ENCODE data around the gene GRIA4.

GRCh38 chr11:105582497-105582896 is 27.4 kb upstream of the GRIA4 start:
- no peak for TF ChIP-seq EZH2 (IDR thresholded peaks at IDR 0.05; ENCODE audit: borderline replicate concordance, low read length)
- TF ChIP-seq, protein P1, sequence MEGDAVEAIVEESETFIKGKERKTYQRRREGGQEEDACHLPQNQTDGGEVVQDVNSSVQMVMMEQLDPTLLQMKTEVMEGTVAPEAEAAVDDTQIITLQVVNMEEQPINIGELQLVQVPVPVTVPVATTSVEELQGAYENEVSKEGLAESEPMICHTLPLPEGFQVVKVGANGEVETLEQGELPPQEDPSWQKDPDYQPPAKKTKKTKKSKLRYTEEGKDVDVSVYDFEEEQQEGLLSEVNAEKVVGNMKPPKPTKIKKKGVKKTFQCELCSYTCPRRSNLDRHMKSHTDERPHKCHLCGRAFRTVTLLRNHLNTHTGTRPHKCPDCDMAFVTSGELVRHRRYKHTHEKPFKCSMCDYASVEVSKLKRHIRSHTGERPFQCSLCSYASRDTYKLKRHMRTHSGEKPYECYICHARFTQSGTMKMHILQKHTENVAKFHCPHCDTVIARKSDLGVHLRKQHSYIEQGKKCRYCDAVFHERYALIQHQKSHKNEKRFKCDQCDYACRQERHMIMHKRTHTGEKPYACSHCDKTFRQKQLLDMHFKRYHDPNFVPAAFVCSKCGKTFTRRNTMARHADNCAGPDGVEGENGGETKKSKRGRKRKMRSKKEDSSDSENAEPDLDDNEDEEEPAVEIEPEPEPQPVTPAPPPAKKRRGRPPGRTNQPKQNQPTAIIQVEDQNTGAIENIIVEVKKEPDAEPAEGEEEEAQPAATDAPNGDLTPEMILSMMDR (conservative IDR thresholded peaks at IDR 0.05 in 1 of 2, IDR thresholded peaks at IDR 0.05 in 1 of 2; ENCODE audit: extremely low read depth in 1 of 2, insufficient read depth in 1 of 2, low read depth in 1 of 2, low read length in 2 of 2) = no peak

All from mammary epithelial cell (primary cell).